CD4-positive, alpha-beta T cell (primary cell): Measurements from ENCODE around the gene CDK18. TPM values are rescaled to one million over a fixed set of nuclear protein-coding genes. Genes with fewer than 3 reads are reported as not detected.

Experiments
- ATAC-seq: fragments of 200-7000 bp; cut with Tn5 transposase; one replicate; pipeline ENCODE4 v1.10.0; 2022; ENCODE audit warnings: mild to moderate bottlenecking; ENCODE audit not compliant: poor library complexity
- CTCF ChIA-PET: fragments of 350-600 bp; sonication (Branson Sonifier 250); formaldehyde crosslinking; loops from one replicate; lab custom pipeline; 2021; ENCODE audit warnings: antibody characterized with exemption, inconsistent platforms; lab: Charles Lee
- POLR2A ChIA-PET: fragments of 350-600 bp; sonication (Branson Sonifier 250); formaldehyde crosslinking; loops from one replicate; lab custom pipeline; 2021; ENCODE audit warnings: antibody characterized with exemption, inconsistent platforms; lab: Charles Lee
- DNase-seq, 14 experiments: peaks; one replicate each; pipeline ENCODE4 v3.0.0-alpha.2; 2013 to 2020; ENCODE audit warnings: mixed read lengths in 2 of 14
- H3K27ac ChIP-seq, 2 donors: one replicate each; pipeline versions ENCODE4 v1.5.1 to v1.7.0; 2013; ENCODE audit warnings: low read length in 2 of 2, low read depth in 1 of 2, mild to moderate bottlenecking in 1 of 2
- H3K27me3 ChIP-seq, 2 experiments: 1 replicate in 1 of 2; 2 replicates in 1 of 2; pipeline versions ENCODE4 v1.6.1 to v1.7.0; 2013; ENCODE audit warnings: low read length in 2 of 2, control low read depth in 1 of 2, mild to moderate bottlenecking in 1 of 2, moderate library complexity in 1 of 2; ENCODE audit not compliant: insufficient read depth in 2 of 2, control insufficient read depth in 1 of 2
- H3K36me3 ChIP-seq: one replicate; pipeline ENCODE4 v1.6.1; 2013; ENCODE audit warnings: low read length, control low read depth; ENCODE audit not compliant: insufficient read depth
- H3K4me1 ChIP-seq: one replicate; pipeline ENCODE4 v1.6.1; 2013; ENCODE audit warnings: low read length, control low read depth; ENCODE audit not compliant: insufficient read depth
- H3K4me3 ChIP-seq: one replicate; pipeline ENCODE4 v1.5.1; 2013; ENCODE audit warnings: mild to moderate bottlenecking, low read length, moderate library complexity
- H3K9me3 ChIP-seq, 2 experiments: 1 replicate in 1 of 2; 2 replicates in 1 of 2; pipeline versions ENCODE4 v1.6.1 to v1.7.0; 2013; ENCODE audit warnings: low read length in 2 of 2, mild to moderate bottlenecking in 2 of 2, control low read depth in 1 of 2, moderate library complexity in 1 of 2; ENCODE audit not compliant: control insufficient read depth in 1 of 2, insufficient read depth in 1 of 2
- H3K27ac Mint-ChIP-seq: one replicate; pipeline ENCODE4 v1.8.0; 2020; ENCODE audit warnings: mixed read lengths
- H3K27me3 Mint-ChIP-seq: one replicate; pipeline ENCODE4 v1.8.0; 2021; ENCODE audit warnings: mixed read lengths
- H3K36me3 Mint-ChIP-seq: one replicate; pipeline ENCODE4 v1.8.0; 2021; ENCODE audit warnings: low read depth, mixed read lengths
- H3K4me1 Mint-ChIP-seq: one replicate; pipeline ENCODE4 v1.8.0; 2021; ENCODE audit warnings: low read depth, mixed read lengths
- H3K4me3 Mint-ChIP-seq: one replicate; pipeline ENCODE4 v1.8.0; 2020; ENCODE audit warnings: mild to moderate bottlenecking, mixed read lengths
- H3K9me3 Mint-ChIP-seq: one replicate; pipeline ENCODE4 v1.8.0; 2020; ENCODE audit warnings: mixed read lengths
- intact Hi-C, 2 experiments: fragments of 100-400 bp; cut with DNase I in 1 of 2; cut with micrococcal nuclease in 1 of 2; formaldehyde crosslinking; loops; one replicate each; pipeline versions ENCODE4 v1.15.1 to v1.9.0; 2023 to 2025; cut with DNase I, micrococcal nuclease
- total RNA-seq, 174 experiments: library from RNA in 2 of 174; stranded (reverse) in 2 of 174; gene quantifications; one replicate each; pipeline ENCODE4 v1.2.3 and lab custom pipeline; 2021 to 2026
- TF ChIP-seq, protein P1 (sequence below): fragments of 200-600 bp; IDR thresholded peaks from one replicate; pipeline ENCODE4 v1.8.0; 2022; ENCODE audit warnings: antibody characterized with exemption, mild to moderate bottlenecking

Gene CDK18
- total RNA-seq, 2 experiments from 2014 or later = 1.6 to 2.7 TPM

DNA sequence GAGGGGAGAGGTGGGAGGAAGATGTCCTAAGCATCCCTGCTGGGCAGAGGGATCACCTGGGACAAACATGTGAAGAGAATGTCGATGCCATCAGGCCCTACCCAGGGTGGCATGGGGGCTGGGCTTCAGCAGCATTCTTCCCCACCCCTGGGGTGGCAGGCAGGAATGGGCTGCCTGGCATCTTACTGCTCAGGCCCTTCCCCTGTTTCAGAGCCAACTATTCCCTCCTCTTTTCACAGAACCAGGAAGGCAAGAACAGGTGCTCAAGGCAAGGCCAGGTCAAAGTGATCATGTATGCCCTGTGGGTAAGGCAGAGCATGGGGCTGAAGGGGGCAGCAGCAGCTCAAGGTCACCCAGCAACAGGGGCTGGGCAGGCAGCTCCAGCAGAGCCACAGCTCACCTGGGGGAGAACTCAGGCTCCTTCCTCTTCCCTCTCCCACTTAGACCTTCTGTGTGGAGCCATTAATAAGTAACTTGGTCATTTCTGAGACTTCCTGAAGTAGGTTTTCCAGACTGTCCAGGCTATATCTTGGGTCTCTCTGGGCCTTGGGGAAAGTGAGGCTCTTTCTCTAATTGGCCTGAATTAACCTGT, 70.9 kb downstream of the CDK18 start:
- Mint-ChIP-seq H3K9me3 (no peaks in the 10 kb centered on the region), H3K36me3 (no peaks in the 10 kb centered on the region), H3K4me1 (no peaks in the 10 kb centered on the region), H3K4me3 (no peak overlapping the region), H3K27ac (no peak overlapping the region), H3K27me3 (peaks cover 46% of the 10 kb centered on the region)
- CTCF ChIA-PET = no interaction called here
- H3K27ac ChIP-seq = no peak overlapping the region
- no peak for ATAC-seq
- peak in 1 of 14 experiments; percentile 6 for DNase-seq
- TF ChIP-seq, protein P1, sequence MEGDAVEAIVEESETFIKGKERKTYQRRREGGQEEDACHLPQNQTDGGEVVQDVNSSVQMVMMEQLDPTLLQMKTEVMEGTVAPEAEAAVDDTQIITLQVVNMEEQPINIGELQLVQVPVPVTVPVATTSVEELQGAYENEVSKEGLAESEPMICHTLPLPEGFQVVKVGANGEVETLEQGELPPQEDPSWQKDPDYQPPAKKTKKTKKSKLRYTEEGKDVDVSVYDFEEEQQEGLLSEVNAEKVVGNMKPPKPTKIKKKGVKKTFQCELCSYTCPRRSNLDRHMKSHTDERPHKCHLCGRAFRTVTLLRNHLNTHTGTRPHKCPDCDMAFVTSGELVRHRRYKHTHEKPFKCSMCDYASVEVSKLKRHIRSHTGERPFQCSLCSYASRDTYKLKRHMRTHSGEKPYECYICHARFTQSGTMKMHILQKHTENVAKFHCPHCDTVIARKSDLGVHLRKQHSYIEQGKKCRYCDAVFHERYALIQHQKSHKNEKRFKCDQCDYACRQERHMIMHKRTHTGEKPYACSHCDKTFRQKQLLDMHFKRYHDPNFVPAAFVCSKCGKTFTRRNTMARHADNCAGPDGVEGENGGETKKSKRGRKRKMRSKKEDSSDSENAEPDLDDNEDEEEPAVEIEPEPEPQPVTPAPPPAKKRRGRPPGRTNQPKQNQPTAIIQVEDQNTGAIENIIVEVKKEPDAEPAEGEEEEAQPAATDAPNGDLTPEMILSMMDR = no peak
- H3K27me3 ChIP-seq = peaks cover 12 to 26% of the 10 kb centered on the region in 2 experiments
- no peaks in the 10 kb centered on the region for H3K36me3 ChIP-seq
- no peaks in the 10 kb centered on the region for H3K4me1 ChIP-seq
- H3K4me3 ChIP-seq = no peak overlapping the region
- intact Hi-C loops = no loop called here
- no peaks in the 10 kb centered on the region for H3K9me3 ChIP-seq
- POLR2A ChIA-PET = interaction anchor here (0.9 kb wide), 1 partner anchor 57 kb away, joined by 3 read pairs; the partner anchor contains the start of gene ELK4

- Histone ChIP-seq H3K27ac (no peak overlapping the region), H3K36me3 (no peaks in the 10 kb centered on the region), H3K27me3 (peaks cover 16 to 26% of the 10 kb centered on the region in 2 experiments), H3K4me1 (no peaks in the 10 kb centered on the region), H3K9me3 (no peaks in the 10 kb centered on the region), H3K4me3 (no peak overlapping the region)
- H3K9me3 Mint-ChIP-seq = no peaks in the 10 kb centered on the region
- peaks cover 39% of the 10 kb centered on the region for H3K27me3 Mint-ChIP-seq
- ATAC-seq (no peak), DNase-seq (no peak)
- no peaks in the 10 kb centered on the region for H3K36me3 Mint-ChIP-seq
- no peaks in the 10 kb centered on the region for H3K4me1 Mint-ChIP-seq
- TF ChIP-seq, protein P1 = no peak
- H3K4me3 Mint-ChIP-seq = no peak overlapping the region
- ChIA-PET POLR2A (interaction anchor here (0.9 kb wide), 1 partner anchor 56 kb away, joined by 3 read pairs; the partner anchor contains the start of gene ELK4), CTCF (no interaction called here)
- H3K27ac Mint-ChIP-seq = no peak overlapping the region
- intact Hi-C loops = no loop called here
Measured at GRCh38 chr1:205576011-205576410, 71.5 kb downstream of the CDK18 start.

- H3K4me3 Mint-ChIP-seq = no peak overlapping the region
- CTCF ChIA-PET = no interaction called here
- no peaks in the 10 kb centered on the region for H3K4me1 Mint-ChIP-seq
- no peak for ATAC-seq
- POLR2A ChIA-PET = no interaction called here
- H3K36me3 ChIP-seq = no peaks in the 10 kb centered on the region
- no peaks in the 10 kb centered on the region for H3K9me3 ChIP-seq
- no peaks in the 10 kb centered on the region for H3K4me1 ChIP-seq
- no peak overlapping the region for H3K4me3 ChIP-seq
- DNase-seq = peak in 1 of 14 experiments; percentile 16
- H3K27me3 ChIP-seq = peaks cover 18% of the 10 kb centered on the region in 2 experiments
- peaks cover 37% of the 10 kb centered on the region for H3K27me3 Mint-ChIP-seq
- no peaks in the 10 kb centered on the region for H3K36me3 Mint-ChIP-seq
- TF ChIP-seq, protein P1 = no peak
- H3K9me3 Mint-ChIP-seq = no peaks in the 10 kb centered on the region
- H3K27ac ChIP-seq = no peak overlapping the region
- intact Hi-C loops = no loop called here
- H3K27ac Mint-ChIP-seq = no peak overlapping the region
Measured at GRCh38 chr1:205576805-205577761, 72.6 kb downstream of the CDK18 start.
